ENCODE data around the gene ABCA13.

The ABCA13 gene

DNA sequence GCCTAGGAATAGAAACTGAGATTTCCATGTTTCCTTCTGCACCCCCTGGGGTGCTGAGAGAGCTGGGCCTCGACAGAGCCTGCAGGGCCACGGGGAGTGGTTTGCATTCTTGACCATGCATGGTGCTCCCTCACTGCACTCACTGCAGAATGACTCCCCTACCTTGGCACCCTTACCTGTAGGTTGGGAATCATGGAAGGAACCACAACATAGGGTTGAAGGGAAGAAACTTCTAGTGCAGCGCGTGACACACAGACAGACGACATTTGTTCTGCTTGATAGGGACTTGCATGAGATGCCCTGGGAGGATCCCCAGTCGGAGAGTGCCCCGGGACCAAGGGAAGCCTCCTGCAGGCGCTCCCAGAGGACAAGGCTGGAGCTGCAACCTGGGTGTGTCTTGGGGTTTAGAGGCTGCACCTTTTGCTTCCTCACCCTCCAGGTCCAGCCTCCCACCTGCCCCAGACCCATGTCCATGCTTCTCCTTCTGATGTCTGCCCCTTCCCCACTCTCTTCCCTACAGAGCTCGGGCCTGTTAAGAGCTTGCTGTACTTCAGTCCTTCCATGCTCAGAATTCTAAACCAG, 245.2 kb downstream of the ABCA13 start:
- H3K4me3 ChIP-seq (replicated peaks; ENCODE audit: insufficient read depth, low read length): no peak overlapping the region
- no peak for TF ChIP-seq GABPA (IDR thresholded peaks at IDR 0.05; ENCODE audit: low read depth)
- no peak for TF ChIP-seq POLR2AphosphoS5 (IDR thresholded peaks at IDR 0.05; ENCODE audit: low read depth)
- TF ChIP-seq CTCF (IDR thresholded peaks at IDR 0.05; ENCODE audit: insufficient read depth, low read length): no peak
- no peak for TF ChIP-seq SPI1 (IDR thresholded peaks at IDR 0.05; ENCODE audit: borderline replicate concordance, low read depth)
- TF ChIP-seq, protein P1, sequence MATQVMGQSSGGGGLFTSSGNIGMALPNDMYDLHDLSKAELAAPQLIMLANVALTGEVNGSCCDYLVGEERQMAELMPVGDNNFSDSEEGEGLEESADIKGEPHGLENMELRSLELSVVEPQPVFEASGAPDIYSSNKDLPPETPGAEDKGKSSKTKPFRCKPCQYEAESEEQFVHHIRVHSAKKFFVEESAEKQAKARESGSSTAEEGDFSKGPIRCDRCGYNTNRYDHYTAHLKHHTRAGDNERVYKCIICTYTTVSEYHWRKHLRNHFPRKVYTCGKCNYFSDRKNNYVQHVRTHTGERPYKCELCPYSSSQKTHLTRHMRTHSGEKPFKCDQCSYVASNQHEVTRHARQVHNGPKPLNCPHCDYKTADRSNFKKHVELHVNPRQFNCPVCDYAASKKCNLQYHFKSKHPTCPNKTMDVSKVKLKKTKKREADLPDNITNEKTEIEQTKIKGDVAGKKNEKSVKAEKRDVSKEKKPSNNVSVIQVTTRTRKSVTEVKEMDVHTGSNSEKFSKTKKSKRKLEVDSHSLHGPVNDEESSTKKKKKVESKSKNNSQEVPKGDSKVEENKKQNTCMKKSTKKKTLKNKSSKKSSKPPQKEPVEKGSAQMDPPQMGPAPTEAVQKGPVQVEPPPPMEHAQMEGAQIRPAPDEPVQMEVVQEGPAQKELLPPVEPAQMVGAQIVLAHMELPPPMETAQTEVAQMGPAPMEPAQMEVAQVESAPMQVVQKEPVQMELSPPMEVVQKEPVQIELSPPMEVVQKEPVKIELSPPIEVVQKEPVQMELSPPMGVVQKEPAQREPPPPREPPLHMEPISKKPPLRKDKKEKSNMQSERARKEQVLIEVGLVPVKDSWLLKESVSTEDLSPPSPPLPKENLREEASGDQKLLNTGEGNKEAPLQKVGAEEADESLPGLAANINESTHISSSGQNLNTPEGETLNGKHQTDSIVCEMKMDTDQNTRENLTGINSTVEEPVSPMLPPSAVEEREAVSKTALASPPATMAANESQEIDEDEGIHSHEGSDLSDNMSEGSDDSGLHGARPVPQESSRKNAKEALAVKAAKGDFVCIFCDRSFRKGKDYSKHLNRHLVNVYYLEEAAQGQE (IDR thresholded peaks at IDR 0.05; ENCODE audit: insufficient replicate concordance, low read depth): no peak
- no peaks in the 10 kb centered on the region for H3K27me3 ChIP-seq (ENCODE audit: insufficient read depth, poor library complexity, severe bottlenecking)
- DNase-seq (ENCODE audit: low read depth in 1 of 2, low spot score in 1 of 2): no peak
- H3K27ac ChIP-seq (replicated peaks): no peak overlapping the region

GRCh38 chr7:48419401-48419800, 248.1 kb downstream of the ABCA13 start:
- Histone ChIP-seq H3K27me3 (ENCODE audit: insufficient read depth, poor library complexity, severe bottlenecking) (no peaks in the 10 kb centered on the region), H3K4me3 (replicated peaks; ENCODE audit: insufficient read depth, low read length) (no peak overlapping the region), H3K27ac (replicated peaks) (no peak overlapping the region)
- TF ChIP-seq CTCF (IDR thresholded peaks at IDR 0.05; ENCODE audit: insufficient read depth, low read length) (no peak), SPI1 (IDR thresholded peaks at IDR 0.05; ENCODE audit: borderline replicate concordance, low read depth) (no peak), POLR2AphosphoS5 (IDR thresholded peaks at IDR 0.05; ENCODE audit: low read depth) (no peak), GABPA (IDR thresholded peaks at IDR 0.05; ENCODE audit: low read depth) (no peak)
- TF ChIP-seq, protein P1 (IDR thresholded peaks at IDR 0.05; ENCODE audit: insufficient replicate concordance, low read depth): no peak
- DNase-seq (ENCODE audit: low read depth in 1 of 2, low spot score in 1 of 2): no peak

DNA sequence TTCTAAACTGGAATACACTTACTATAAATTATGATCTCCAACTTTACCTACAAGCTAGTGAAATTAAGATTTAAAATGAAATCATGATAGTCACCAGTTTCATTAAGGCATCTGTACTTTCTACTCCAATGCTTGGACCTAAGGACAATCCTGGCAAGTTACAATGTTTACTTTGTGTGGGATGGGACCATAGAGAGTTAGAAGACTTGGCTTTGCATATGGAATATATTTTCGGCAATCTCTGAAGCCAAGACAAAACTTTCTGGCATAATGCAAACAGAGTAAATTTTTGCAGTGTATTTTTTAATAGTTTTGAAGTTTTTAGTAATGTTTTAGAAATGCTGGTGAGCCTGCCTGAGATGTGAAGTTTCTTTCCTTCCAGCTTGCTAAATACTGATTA, 248.9 kb downstream of the ABCA13 start:
- no peak for TF ChIP-seq CTCF (IDR thresholded peaks at IDR 0.05; ENCODE audit: insufficient read depth, low read length)
- TF ChIP-seq SPI1 (IDR thresholded peaks at IDR 0.05; ENCODE audit: borderline replicate concordance, low read depth): no peak
- TF ChIP-seq, protein P1 (IDR thresholded peaks at IDR 0.05; ENCODE audit: insufficient replicate concordance, low read depth): no peak
- no peak for TF ChIP-seq POLR2AphosphoS5 (IDR thresholded peaks at IDR 0.05; ENCODE audit: low read depth)
- Histone ChIP-seq H3K27ac (replicated peaks) (no peak overlapping the region), H3K27me3 (ENCODE audit: insufficient read depth, poor library complexity, severe bottlenecking) (no peaks in the 10 kb centered on the region), H3K4me3 (replicated peaks; ENCODE audit: insufficient read depth, low read length) (no peak overlapping the region)
- no peak for DNase-seq (ENCODE audit: low read depth in 1 of 2, low spot score in 1 of 2)
